Measurements from ENCODE around the gene SEMA3A.

Gene SEMA3A

GRCh38 chr7:84002348-84002747, 192.2 kb downstream of the SEMA3A start:
- DNase-seq, result no peak

GRCh38 chr7:83996879-83997278, 197.7 kb downstream of the SEMA3A start:
- no peak for DNase-seq

- no peak for DNase-seq
Observed at GRCh38 chr7:83987764-83988163, 206.8 kb downstream of the SEMA3A start.

- no peak for DNase-seq
Observed at GRCh38 chr7:83985821-83986220, 208.8 kb downstream of the SEMA3A start.

- DNase-seq, result no peak
Observed at GRCh38 chr7:83984591-83984990, 210.0 kb downstream of the SEMA3A start.

- DNase-seq, result no peak
Observed at GRCh38 chr7:83984076-83984475, 210.5 kb downstream of the SEMA3A start.

GRCh38 chr7:83983606-83984005, 211.0 kb downstream of the SEMA3A start:
- DNase-seq, result no peak

GRCh38 chr7:83976302-83976701, 218.3 kb downstream of the SEMA3A start:
- peak; percentile 23 to 55 for DNase-seq

GRCh38 chr7:83970081-83970480, 224.5 kb downstream of the SEMA3A start:
- no peak for DNase-seq

GRCh38 chr7:83964318-83964717, 230.3 kb downstream of the SEMA3A start:
- DNase-seq, result no peak

GRCh38 chr7:83957333-83957732, 237.3 kb downstream of the SEMA3A start:
- DNase-seq, result no peak

- no peak for DNase-seq
Observed at GRCh38 chr7:83956104-83956503, 238.5 kb downstream of the SEMA3A start.

GRCh38 chr7:83952236-83952635, 242.4 kb downstream of the SEMA3A start:
- DNase-seq, result no peak

GRCh38 chr7:83947260-83947659, 247.3 kb downstream of the SEMA3A start:
- DNase-seq, result peak in 1 of 2 donors; percentile 37

- DNase-seq, result no peak
Observed at GRCh38 chr7:83946801-83947200, 247.8 kb downstream of the SEMA3A start.

GRCh38 chr7:83941300-83941699, 253.3 kb downstream of the SEMA3A start:
- DNase-seq, result no peak

- DNase-seq, result no peak
Observed at GRCh38 chr7:83937930-83938329, 256.7 kb downstream of the SEMA3A start.

GRCh38 chr7:83936056-83936708, 258.4 kb downstream of the SEMA3A start:
- DNase-seq, result peak; percentile 62 to 77

GRCh38 chr7:83934118-83934734, 260.4 kb downstream of the SEMA3A start:
- DNase-seq, result peak in 1 of 2 donors; percentile 23

GRCh38 chr7:83931968-83932367, 262.6 kb downstream of the SEMA3A start:
- DNase-seq, result no peak

- no peak for DNase-seq
Observed at GRCh38 chr7:83930262-83930661, 264.3 kb downstream of the SEMA3A start.

- DNase-seq, result no peak
Observed at GRCh38 chr7:83925860-83926259, 268.7 kb downstream of the SEMA3A start.

GRCh38 chr7:83921941-83922607, 272.5 kb downstream of the SEMA3A start:
- DNase-seq, result no peak

Data from inflammatory macrophage (primary cell).